Small intestine (tissue), 7 donors: ENCODE results near the gene ALPP. TPM values are rescaled to one million over a fixed set of nuclear protein-coding genes. Genes with fewer than 3 reads are reported as not detected.
A peak's percentile ranks its signal among the peaks of the same experiment; 100 is the strongest.
"Not testable (repeated sequence)": the region's sequence is repeated elsewhere in the genome, so short reads cannot be mapped to it uniquely, and the experiment has no call there.

Experiments used
- DNase-seq, 2 donors: peaks; one replicate each; pipeline versions ENCODE4 v3.0.0 to v3.0.0-alpha.2; 2013
- FAIRE-seq: peaks from 2 replicates; lab custom pipeline; 2012; peaks lifted over from hg19 to GRCh38; lab: Jason Lieb, UNC
- H3K27ac ChIP-seq, 3 donors: one replicate each; pipeline ENCODE4 v1.5.1; 2013; ENCODE audit warnings: low read length in 2 of 3, mild to moderate bottlenecking in 2 of 3, control low read depth in 1 of 3, inconsistent platforms in 1 of 3, low read depth in 1 of 3, moderate library complexity in 1 of 3
- H3K27me3 ChIP-seq, 3 donors: one replicate each; pipeline ENCODE4 v1.6.1; 2013; ENCODE audit warnings: low read length in 3 of 3, inconsistent platforms in 1 of 3; ENCODE audit not compliant: control insufficient read depth in 3 of 3, insufficient read depth in 3 of 3
- H3K36me3 ChIP-seq, 3 donors: one replicate each; pipeline ENCODE4 v1.6.1; 2013; ENCODE audit warnings: low read length in 3 of 3, inconsistent platforms in 1 of 3, low read depth in 1 of 3, mild to moderate bottlenecking in 1 of 3, moderate library complexity in 1 of 3; ENCODE audit not compliant: control insufficient read depth in 3 of 3, insufficient read depth in 2 of 3
- H3K4me1 ChIP-seq, 3 donors: one replicate each; pipeline ENCODE4 v1.6.1; 2013; ENCODE audit warnings: low read length in 2 of 3, inconsistent platforms in 1 of 3, low read depth in 1 of 3, mild to moderate bottlenecking in 1 of 3, moderate library complexity in 1 of 3; ENCODE audit not compliant: control insufficient read depth in 3 of 3, insufficient read depth in 2 of 3
- H3K4me3 ChIP-seq, 3 donors: one replicate each; pipeline ENCODE4 v1.5.1; 2013; ENCODE audit warnings: low read length in 3 of 3, control low read depth in 1 of 3, inconsistent platforms in 1 of 3, low read depth in 1 of 3, mild to moderate bottlenecking in 1 of 3, moderate library complexity in 1 of 3
- H3K9me3 ChIP-seq, 2 donors: one replicate each; pipeline ENCODE4 v1.6.1; 2013; ENCODE audit warnings: low read depth in 1 of 2, low read length in 1 of 2; ENCODE audit not compliant: control insufficient read depth in 2 of 2, insufficient read depth in 1 of 2
- WGBS, 3 donors: extraction: QIAGEN DNeasy Blood & Tissue Kit; methylation state at CpG; one replicate each; pipeline ENCODE4 v1.1.7; 2013; 5-methylcytosine and 5-hydroxymethylcytosine counted together
- polyA plus RNA-seq, 4 donors: library from polyadenylated mRNA; stranded (reverse) in 3 of 4; unstranded in 1 of 4; fragments of 200-250 nt in 3 of 4; fragments of 120-200 nt in 1 of 4; gene quantifications; one replicate each; pipeline versions ENCODE4 v1.2.1 to v1.2.3, GENCODE V29; 2013
- donor health status: healthy with polysubstance abuse.
- donor health status: control.
- donor health status: control.
- donor health status: Bipolar disorder and iron deficiency.
- donor health status: healthy.

ALPP gene
- polyA plus RNA-seq, 4 donors: 0.01 TPM; not detected in 3

GRCh38 chr2:232421189-232421785 lies 42.7 kb downstream of the ALPP start:
- no peak for FAIRE-seq
- H3K27me3 ChIP-seq: peaks cover 19 to 71% (median 41%) of the 10 kb centered on the region in 3 donors
- H3K36me3 ChIP-seq: no peaks in the 10 kb centered on the region
- peaks cover 0 to 12% (median 0%) of the 10 kb centered on the region in 3 donors for H3K4me1 ChIP-seq
- 23 to 32% (median 26%) methylated on average over 22 of the region's 22 CpGs for WGBS, 3 donors
- no peak overlapping the region for H3K4me3 ChIP-seq
- no peak overlapping the region for H3K27ac ChIP-seq
- DNase-seq: peak in 1 of 2 donors; percentile 16
- peaks cover 0 to 22% of the 10 kb centered on the region in 2 donors for H3K9me3 ChIP-seq

GRCh38 chr2:232422051-232422450 lies 43.5 kb downstream of the ALPP start:
- Histone ChIP-seq H3K4me1 (peaks cover 0 to 12% (median 0%) of the 10 kb centered on the region in 3 donors), H3K27ac (no peak overlapping the region), H3K36me3 (no peaks in the 10 kb centered on the region), H3K4me3 (no peak overlapping the region), H3K9me3 (peaks cover 0 to 22% of the 10 kb centered on the region in 2 donors), H3K27me3 (peaks cover 19 to 63% (median 41%) of the 10 kb centered on the region in 3 donors)
- FAIRE-seq (no peak), DNase-seq (no peak)
- WGBS, 3 donors: 86 to 92% (median 89%) methylated on average over 10 of the region's 10 CpGs

- not testable (repeated sequence) for DNase-seq, H3K4me3 ChIP-seq, H3K27ac ChIP-seq, H3K36me3 ChIP-seq, FAIRE-seq
- H3K4me1 ChIP-seq: peaks cover 0 to 12% (median 0%) of the 10 kb centered on the region in 3 donors
- H3K9me3 ChIP-seq: peaks cover 0 to 22% of the 10 kb centered on the region in 2 donors
- WGBS, 3 donors: 30 to 48% (median 40%) methylated on average over 3 of the region's 3 CpGs
- H3K27me3 ChIP-seq: peaks cover 15 to 53% (median 41%) of the 10 kb centered on the region in 3 donors
Observed at GRCh38 chr2:232422996-232423395, 44.4 kb downstream of the ALPP start.

DNA sequence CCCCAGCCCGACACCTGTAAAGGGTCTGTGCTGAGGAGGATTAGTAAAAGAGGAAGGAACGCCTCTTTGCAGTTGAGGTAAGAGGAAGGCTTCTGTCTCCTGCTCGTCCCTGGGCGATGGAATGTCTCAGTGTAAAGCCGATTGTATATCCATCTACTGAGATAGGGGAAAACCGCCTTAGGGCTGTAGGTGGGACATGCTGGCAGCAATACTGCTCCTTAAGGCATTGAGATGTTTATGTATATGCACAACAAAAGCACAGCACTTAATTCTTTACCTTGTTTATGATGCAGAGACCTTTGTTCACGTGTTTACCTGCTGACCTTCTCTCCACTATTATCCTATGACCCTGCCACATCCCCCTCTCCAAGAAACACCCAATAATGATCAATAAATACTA lies 44.9 kb downstream of the ALPP start:
- not testable (repeated sequence) for H3K36me3 ChIP-seq, DNase-seq, H3K4me3 ChIP-seq, H3K4me1 ChIP-seq, H3K27ac ChIP-seq, FAIRE-seq
- 29 to 48% (median 33%) methylated on average over 6 to 7 of the region's 7 CpGs for WGBS, 3 donors
- peaks cover 15 to 49% (median 36%) of the 10 kb centered on the region in 3 donors for H3K27me3 ChIP-seq
- peaks cover 0 to 22% of the 10 kb centered on the region in 2 donors for H3K9me3 ChIP-seq

DNA sequence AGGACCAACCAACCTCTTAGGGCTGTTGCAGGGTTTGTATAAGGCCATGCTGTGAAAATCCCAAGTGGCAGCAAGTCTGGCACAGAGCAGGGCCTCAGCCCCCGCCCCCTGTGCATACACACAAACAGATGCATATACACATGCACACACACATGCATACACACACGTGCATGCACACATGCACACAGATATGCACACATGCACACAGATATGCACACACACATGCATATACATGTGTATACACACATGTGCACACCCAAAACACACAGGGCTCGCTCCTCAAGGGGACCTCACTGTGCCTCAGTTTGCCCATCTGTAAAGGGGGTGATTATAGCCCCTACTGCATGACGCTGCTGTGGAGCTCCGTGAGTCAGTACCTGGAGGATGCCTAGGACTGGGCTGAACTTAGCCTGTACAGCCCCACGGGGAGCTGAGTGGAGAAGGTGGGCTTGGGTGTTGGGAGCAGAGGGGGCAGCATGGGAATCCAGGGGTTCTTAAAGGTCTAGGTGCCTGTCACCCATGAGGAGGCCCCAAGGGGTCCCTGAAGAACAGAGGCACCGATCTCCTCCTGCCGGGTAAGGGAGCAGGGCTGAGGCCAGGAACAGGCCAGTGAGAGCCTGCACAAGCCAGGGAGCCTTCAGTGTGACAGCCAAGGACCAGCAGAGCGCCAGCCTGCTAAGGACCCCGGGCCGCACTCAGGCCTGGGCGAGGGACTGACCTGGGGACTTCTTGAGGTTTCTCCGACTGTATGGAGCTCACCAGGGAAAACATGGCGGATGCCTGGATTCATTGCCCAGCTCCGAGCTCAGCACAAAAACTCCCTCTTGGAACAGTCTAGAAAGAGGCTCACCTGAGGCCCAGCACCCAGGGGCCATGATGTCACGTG lies 53.4 kb downstream of the ALPP start:
- no peaks in the 10 kb centered on the region for H3K4me1 ChIP-seq
- H3K27me3 ChIP-seq: no peaks in the 10 kb centered on the region
- no peaks in the 10 kb centered on the region for H3K9me3 ChIP-seq
- WGBS, 3 donors: 81 to 87% (median 84%) methylated on average over 16 of the region's 16 CpGs
- H3K27ac ChIP-seq: no peak overlapping the region
- DNase-seq: no peak
- no peak for FAIRE-seq
- H3K36me3 ChIP-seq: no peaks in the 10 kb centered on the region
- H3K4me3 ChIP-seq: no peak overlapping the region

Other genes with a start within 250 kb of the ALPP start
- gene ALPG, start 28.1 kb downstream of the ALPP start, polyA plus RNA-seq: under 1 TPM in 1 of 4 donors, not detected in 3; 0.01 TPM
- gene ALPI, start 77.4 kb downstream of the ALPP start, polyA plus RNA-seq: 100 to 1,000 TPM in 2 of 4 donors, 10 to 100 TPM in 2; 37.7 to 261 (median 131) TPM
- gene ECEL1, start 109.1 kb downstream of the ALPP start, polyA plus RNA-seq: 1 to 10 TPM in 1 of 4 donors, under 1 TPM in 1, not detected in 2; 0.38 to 1.7 TPM
- gene PRSS56, start 141.6 kb downstream of the ALPP start, polyA plus RNA-seq: not detected
- under 1 TPM in 1 of 4 donors, not detected in 3; 0.53 TPM for gene CHRND, start 147.4 kb downstream of the ALPP start, polyA plus RNA-seq
- gene CHRNG, start 160.9 kb downstream of the ALPP start, polyA plus RNA-seq: under 1 TPM in 1 of 4 donors, not detected in 3; 0.35 TPM
- 1 to 10 TPM in 3 of 4 donors, under 1 TPM in 1; 0.54 to 6.6 (median 3.0) TPM for gene TIGD1, start 171.8 kb downstream of the ALPP start, polyA plus RNA-seq
- gene EIF4E2, start 171.9 kb downstream of the ALPP start, polyA plus RNA-seq: 100 to 1,000 TPM in 1 of 4 donors, 10 to 100 TPM in 3; 67.9 to 103 (median 88.4) TPM